OCI-LY7 (cell line): ENCODE measurements around the gene NSG1.

Experiments used
- EZH2phosphoT487 ChIP-seq: fragments of 200-600 bp; sonication (generic); IDR thresholded peaks from 2 replicates; pipeline ENCODE4 v1.6.1; 2018; ENCODE audit warnings: low read depth, borderline replicate concordance, mild to moderate bottlenecking, mixed run types, antibody characterized with exemption, low read length, moderate library complexity, mixed read lengths
- TF ChIP-seq, protein P1 (sequence below): fragments of 200-600 bp; sonication (generic); conservative IDR thresholded peaks from 2 replicates; pipeline ENCODE4 v1.5.1; 2014; ENCODE audit warnings: mild to moderate bottlenecking, antibody characterized with exemption, low read length, moderate library complexity, mixed read lengths

GRCh38 chr4:4410271-4410670, 23.4 kb downstream of the NSG1 start:
- TF ChIP-seq, protein P1, sequence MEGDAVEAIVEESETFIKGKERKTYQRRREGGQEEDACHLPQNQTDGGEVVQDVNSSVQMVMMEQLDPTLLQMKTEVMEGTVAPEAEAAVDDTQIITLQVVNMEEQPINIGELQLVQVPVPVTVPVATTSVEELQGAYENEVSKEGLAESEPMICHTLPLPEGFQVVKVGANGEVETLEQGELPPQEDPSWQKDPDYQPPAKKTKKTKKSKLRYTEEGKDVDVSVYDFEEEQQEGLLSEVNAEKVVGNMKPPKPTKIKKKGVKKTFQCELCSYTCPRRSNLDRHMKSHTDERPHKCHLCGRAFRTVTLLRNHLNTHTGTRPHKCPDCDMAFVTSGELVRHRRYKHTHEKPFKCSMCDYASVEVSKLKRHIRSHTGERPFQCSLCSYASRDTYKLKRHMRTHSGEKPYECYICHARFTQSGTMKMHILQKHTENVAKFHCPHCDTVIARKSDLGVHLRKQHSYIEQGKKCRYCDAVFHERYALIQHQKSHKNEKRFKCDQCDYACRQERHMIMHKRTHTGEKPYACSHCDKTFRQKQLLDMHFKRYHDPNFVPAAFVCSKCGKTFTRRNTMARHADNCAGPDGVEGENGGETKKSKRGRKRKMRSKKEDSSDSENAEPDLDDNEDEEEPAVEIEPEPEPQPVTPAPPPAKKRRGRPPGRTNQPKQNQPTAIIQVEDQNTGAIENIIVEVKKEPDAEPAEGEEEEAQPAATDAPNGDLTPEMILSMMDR = no peak
- no peak for TF ChIP-seq EZH2phosphoT487
